Naive B cell (primary cell): ENCODE measurements around the gene DHPS. TPM values are rescaled to one million over a fixed set of nuclear protein-coding genes. Genes with fewer than 3 reads are reported as not detected.
"Not testable (repeated sequence)": the region's sequence is repeated elsewhere in the genome, so short reads cannot be mapped to it uniquely, and the experiment has no call there.

Experiments used
- ATAC-seq, 2 donors: fragments of 150-1000 bp; cut with Tn5 transposase; 2 replicates each; pipeline ENCODE4 v1.10.0; 2021; ENCODE audit warnings: low read depth in 2 of 2, mild to moderate bottlenecking in 2 of 2, moderate library complexity in 2 of 2
- DNase-seq: peaks from one replicate; pipeline ENCODE4 v3.0.0; 2022
- H3K27ac Mint-ChIP-seq, 6 donors: one replicate each; pipeline ENCODE4 v1.8.0; 2020 to 2022; ENCODE audit warnings: mild to moderate bottlenecking in 6 of 6, mixed read lengths in 6 of 6, moderate library complexity in 5 of 6, inconsistent platforms in 2 of 6
- H3K27me3 Mint-ChIP-seq, 3 donors: one replicate each; pipeline ENCODE4 v1.8.0; 2021 to 2022; ENCODE audit warnings: mixed read lengths in 3 of 3, mild to moderate bottlenecking in 1 of 3
- H3K36me3 Mint-ChIP-seq, 2 donors: one replicate each; pipeline ENCODE4 v1.8.0; 2020 to 2022; ENCODE audit warnings: mixed read lengths in 2 of 2, inconsistent platforms in 1 of 2, mild to moderate bottlenecking in 1 of 2
- H3K4me1 Mint-ChIP-seq, 3 donors: one replicate each; pipeline ENCODE4 v1.8.0; 2020 to 2022; ENCODE audit warnings: mixed read lengths in 3 of 3, inconsistent platforms in 1 of 3, mild to moderate bottlenecking in 1 of 3, moderate library complexity in 1 of 3
- H3K4me3 Mint-ChIP-seq, 8 donors: one replicate each; pipeline ENCODE4 v1.8.0; 2020 to 2022; ENCODE audit warnings: mild to moderate bottlenecking in 8 of 8, mixed read lengths in 8 of 8, moderate library complexity in 8 of 8, inconsistent platforms in 2 of 8
- H3K9me3 Mint-ChIP-seq, 7 donors: one replicate each; pipeline ENCODE4 v1.8.0; 2020 to 2022; ENCODE audit warnings: mixed read lengths in 7 of 7, mild to moderate bottlenecking in 5 of 7, inconsistent platforms in 2 of 7, moderate library complexity in 1 of 7
- polyA plus RNA-seq, 6 donors: library from polyadenylated mRNA; unstranded; fragments of 300-500 nt; fragmentation: Illumina TruSeq; gene quantifications; one replicate each; pipeline ENCODE4 v1.2.3, GENCODE V29; 2021; ENCODE audit warnings: low read depth in 6 of 6

The DHPS gene
- polyA plus RNA-seq, result 100 to 1,000 TPM in 2 of 6 donors, 10 to 100 TPM in 4; 83.5 to 132 (median 85.5) TPM

GRCh38 chr19:12681074-12681987, at the start of gene DHPS:
TSS of gene DHPS (minus strand) at chr19:12681880. CDS start at chr19:12681766, 114 bp downstream.
- H3K27me3 Mint-ChIP-seq, result no peaks in the 10 kb centered on the region
- peaks cover 0 to 7% of the 10 kb centered on the region in 2 donors for H3K36me3 Mint-ChIP-seq
- DNase-seq (peak; percentile 90), ATAC-seq (peak; percentile 79 to 80)
- H3K9me3 Mint-ChIP-seq, result no peaks in the 10 kb centered on the region
- H3K27ac Mint-ChIP-seq, result peak within 1 kb of the TSS; percentile 85 to 99 (median 97)
- peaks cover 29% of the 10 kb centered on the region in 3 donors for H3K4me1 Mint-ChIP-seq
- peak within 1 kb of the TSS; percentile 92 to 99 (median 95) for H3K4me3 Mint-ChIP-seq

- Mint-ChIP-seq H3K27ac (no peak overlapping the region), H3K4me1 (peaks cover 35 to 64% (median 56%) of the 10 kb centered on the region in 3 donors), H3K9me3 (no peaks in the 10 kb centered on the region), H3K36me3 (peaks cover 9 to 12% of the 10 kb centered on the region in 2 donors), H3K4me3 (peak overlapping the region in 5 of 8 donors; percentile 4 to 97 (median 35)), H3K27me3 (no peaks in the 10 kb centered on the region)
- DNase-seq, result no peak
- ATAC-seq, result no peak
These were observed 49.7 kb upstream of the DHPS start for GRCh38 chr19:12731337-12731736.

DNA sequence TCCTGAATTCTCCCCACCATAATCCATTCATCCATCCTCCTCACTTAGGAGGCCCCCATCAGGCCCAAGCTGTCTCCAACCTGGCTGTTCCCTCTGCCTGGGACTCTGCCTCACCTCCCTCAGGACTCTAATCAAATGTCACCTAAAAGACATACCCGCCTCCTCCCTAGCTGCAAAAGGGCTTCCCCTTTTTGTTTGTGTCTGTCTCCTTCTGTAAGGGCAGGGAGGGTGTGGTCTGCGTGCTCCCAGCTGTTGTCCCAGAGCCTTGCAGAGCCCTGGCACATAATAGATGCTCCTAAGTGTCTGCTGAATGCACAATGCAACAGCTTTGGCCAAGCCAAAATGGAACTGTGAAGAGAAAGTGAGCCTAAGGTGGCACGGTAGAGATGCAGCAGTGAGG, 48.4 kb upstream of the DHPS start:
- no peak for DNase-seq
- no peaks in the 10 kb centered on the region for H3K9me3 Mint-ChIP-seq
- peaks cover 9 to 12% of the 10 kb centered on the region in 2 donors for H3K36me3 Mint-ChIP-seq
- peak overlapping the region in 5 of 6 donors; percentile 1 to 94 (median 81) for H3K27ac Mint-ChIP-seq
- ATAC-seq, result peak in 1 of 2 donors; percentile 15
- peaks cover 36 to 66% (median 54%) of the 10 kb centered on the region in 3 donors for H3K4me1 Mint-ChIP-seq
- peak overlapping the region; percentile 54 to 82 (median 70) for H3K4me3 Mint-ChIP-seq
- no peaks in the 10 kb centered on the region for H3K27me3 Mint-ChIP-seq

DNA sequence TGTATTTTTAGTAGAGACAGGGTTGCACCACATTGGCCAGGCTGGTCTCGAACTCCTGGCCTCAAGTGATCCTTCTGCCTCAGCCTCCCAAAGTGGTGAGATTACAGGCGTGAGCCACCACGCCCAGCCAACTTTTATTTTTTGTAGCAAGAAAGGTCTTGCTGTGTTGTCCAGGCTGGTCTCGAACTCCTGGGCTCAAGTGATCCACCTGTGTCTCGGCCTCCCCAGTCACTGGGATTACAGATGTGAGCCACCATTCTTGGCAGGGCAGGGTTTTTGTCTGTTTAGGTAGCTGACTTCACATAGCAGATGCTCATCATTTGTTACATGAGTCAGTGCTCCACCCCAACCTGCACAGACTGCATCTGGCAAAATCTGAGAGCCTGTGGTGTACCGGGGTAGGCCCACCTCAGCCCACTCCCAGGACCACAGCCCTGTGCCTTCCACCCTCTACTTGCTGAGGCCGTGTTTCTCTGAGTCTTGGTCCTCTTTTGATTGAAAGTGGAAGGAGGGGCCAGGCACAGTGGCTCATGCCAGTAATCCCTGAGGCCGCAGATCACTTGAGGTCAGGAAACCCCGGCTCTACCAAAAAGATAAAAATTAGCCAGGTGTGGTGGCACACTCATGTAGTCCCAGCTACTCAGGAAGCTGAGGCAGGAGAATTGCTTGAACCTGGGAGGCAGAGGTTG, 46.2 kb upstream of the DHPS start:
- Mint-ChIP-seq H3K9me3 (no peaks in the 10 kb centered on the region), H3K4me1 (peaks cover 39 to 70% (median 60%) of the 10 kb centered on the region in 3 donors), H3K4me3 (no peak overlapping the region), H3K27me3 (no peaks in the 10 kb centered on the region), H3K27ac (peak overlapping the region in 2 of 6 donors; percentile 39 to 81), H3K36me3 (peaks cover 9 to 12% of the 10 kb centered on the region in 2 donors)
- DNase-seq, result no peak
- ATAC-seq, result no peak

- no peaks in the 10 kb centered on the region for H3K27me3 Mint-ChIP-seq
- peaks cover 38 to 66% (median 57%) of the 10 kb centered on the region in 3 donors for H3K4me1 Mint-ChIP-seq
- no peak overlapping the region for H3K27ac Mint-ChIP-seq
- ATAC-seq (no peak), DNase-seq (no peak)
- peaks cover 9 to 12% of the 10 kb centered on the region in 2 donors for H3K36me3 Mint-ChIP-seq
- H3K9me3 Mint-ChIP-seq, result no peaks in the 10 kb centered on the region
- peak overlapping the region in 2 of 8 donors; percentile 41 to 80 for H3K4me3 Mint-ChIP-seq
These were observed 45.3 kb upstream of the DHPS start for GRCh38 chr19:12726988-12727316.

DNA sequence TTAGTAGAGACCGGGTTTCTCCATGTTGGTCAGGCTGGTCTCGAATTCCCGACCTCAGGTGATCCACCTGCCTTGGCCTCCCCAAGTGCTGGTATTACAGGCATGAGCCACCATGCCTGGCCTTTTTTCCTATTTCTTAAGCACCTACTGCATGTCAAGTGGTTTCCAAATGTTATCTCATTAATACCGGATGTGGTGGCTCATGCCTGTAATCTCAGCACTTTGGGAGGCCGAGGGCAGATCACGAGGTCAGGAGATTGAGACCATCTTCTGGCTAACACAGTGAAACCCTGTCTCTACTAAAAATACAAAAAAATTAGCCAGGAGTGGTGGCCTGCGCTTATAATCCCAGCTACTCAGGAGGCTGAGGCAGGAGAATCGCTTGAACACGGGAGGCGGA, 43.9 kb upstream of the DHPS start:
- ATAC-seq, H3K27me3 Mint-ChIP-seq, H3K27ac Mint-ChIP-seq, DNase-seq, H3K9me3 Mint-ChIP-seq: not testable (repeated sequence)
- H3K36me3 Mint-ChIP-seq, result peaks cover 7 to 10% of the 10 kb centered on the region in 2 donors
- H3K4me1 Mint-ChIP-seq, result peaks cover 47 to 69% (median 63%) of the 10 kb centered on the region in 3 donors
- H3K4me3 Mint-ChIP-seq, result peak overlapping the region in 1 of 8 donors; percentile 55

DNA sequence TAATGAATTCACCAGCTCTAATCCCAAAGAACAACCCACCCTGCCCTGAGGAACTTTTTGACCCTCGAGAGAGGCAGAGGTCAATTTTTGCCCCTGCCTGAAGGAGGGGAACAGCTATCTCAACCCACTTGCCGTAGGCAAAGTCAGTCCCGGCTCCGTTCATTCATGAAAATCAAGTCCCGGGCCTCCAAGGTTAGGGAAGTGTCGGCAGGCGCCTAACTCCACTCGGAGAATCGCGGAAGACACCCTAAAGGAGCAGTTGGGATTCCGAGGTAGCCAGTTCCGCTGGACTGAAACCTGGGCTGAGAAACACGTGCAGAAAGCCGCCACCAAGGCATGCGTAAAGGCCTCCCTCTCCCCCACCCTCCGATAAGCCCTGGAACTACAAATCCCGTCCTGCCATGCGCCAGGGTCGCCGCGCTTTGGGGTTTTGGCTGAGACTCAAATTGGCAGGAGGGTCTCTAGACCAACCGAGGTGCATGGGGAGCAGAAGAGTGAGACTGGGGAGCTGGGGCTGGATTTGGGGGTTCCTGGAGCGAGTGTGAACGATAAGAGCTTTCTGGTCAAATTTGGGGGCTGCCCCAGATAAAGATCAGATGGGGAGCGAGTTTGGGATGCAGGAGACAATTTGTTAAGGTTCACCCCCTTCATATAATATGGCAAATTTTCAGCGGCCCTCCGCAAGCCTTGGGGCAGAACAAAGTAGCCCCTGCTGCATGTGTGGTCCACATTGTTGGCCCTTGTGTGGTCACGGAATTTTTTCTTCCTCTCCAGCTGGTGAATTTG, 42.2 kb upstream of the DHPS start, which contains the start of gene TNPO2:
TNPO2 (minus strand) TSS at position 292 of the 786 bp plus-strand sequence. CDS start 2,955 bp downstream, outside the sequence.
- H3K36me3 Mint-ChIP-seq, result no peaks in the 10 kb centered on the region
- no peaks in the 10 kb centered on the region for H3K27me3 Mint-ChIP-seq
- H3K9me3 Mint-ChIP-seq, result no peaks in the 10 kb centered on the region
- H3K27ac Mint-ChIP-seq, result peak within 1 kb of the TSS; percentile 91 to 99 (median 94)
- H3K4me3 Mint-ChIP-seq, result peak within 1 kb of the TSS; percentile 85 to 98 (median 96)
- DNase-seq (peak; percentile 56), ATAC-seq (peak; percentile 35 to 38)
- H3K4me1 Mint-ChIP-seq, result peaks cover 37 to 58% (median 55%) of the 10 kb centered on the region in 3 donors

- DNase-seq (no peak), ATAC-seq (no peak)
- no peaks in the 10 kb centered on the region for H3K27me3 Mint-ChIP-seq
- no peaks in the 10 kb centered on the region for H3K9me3 Mint-ChIP-seq
- peak overlapping the region; percentile 85 to 98 (median 96) for H3K4me3 Mint-ChIP-seq
- peaks cover 37 to 58% (median 50%) of the 10 kb centered on the region in 3 donors for H3K4me1 Mint-ChIP-seq
- peak overlapping the region in 5 of 6 donors; percentile 1 to 96 (median 91) for H3K27ac Mint-ChIP-seq
- no peaks in the 10 kb centered on the region for H3K36me3 Mint-ChIP-seq
These were observed 41.6 kb upstream of the DHPS start for GRCh38 chr19:12723381-12723640.

DNA sequence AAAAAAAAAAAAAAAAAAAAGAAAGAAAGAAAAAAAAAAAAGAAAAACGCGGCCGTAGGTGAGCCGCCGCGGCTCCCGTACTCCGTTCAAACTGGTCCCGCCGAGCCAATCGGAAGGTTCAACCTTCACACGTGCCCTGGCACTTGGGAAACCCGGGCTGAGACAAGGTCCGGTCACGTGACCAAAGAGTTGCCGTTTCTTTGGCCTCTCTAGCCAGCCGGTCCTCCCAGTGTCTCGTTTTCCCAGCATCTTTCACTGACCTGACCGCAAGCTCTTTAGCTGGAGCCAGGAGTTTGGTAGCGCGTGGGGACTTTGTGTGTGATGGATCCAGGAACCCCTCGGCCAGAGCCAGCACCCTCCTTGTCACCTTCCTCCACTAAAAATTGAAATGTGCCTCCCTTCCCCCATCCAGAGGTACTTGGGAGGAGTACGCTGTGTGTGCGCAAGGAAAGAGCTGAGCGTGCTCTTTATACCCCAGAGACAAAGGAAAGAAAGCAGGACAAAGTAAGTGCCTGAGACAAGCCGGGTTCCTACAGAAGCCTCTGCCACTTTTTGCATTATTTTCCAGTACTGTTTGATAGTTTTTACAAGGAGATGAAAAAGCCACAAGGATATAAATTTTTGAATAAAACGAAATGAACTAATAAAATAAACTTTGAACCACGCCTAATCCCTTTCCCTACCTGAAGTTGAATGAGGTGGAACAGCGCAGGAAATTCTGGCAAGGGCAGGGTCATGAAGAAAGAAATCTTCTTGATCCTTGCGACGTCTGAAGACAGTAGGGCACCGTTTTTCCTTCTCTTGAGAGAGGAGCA, 41.1 kb upstream of the DHPS start:
- ATAC-seq, result peak; percentile 91 to 92
- H3K4me3 Mint-ChIP-seq, result peak overlapping the region; percentile 85 to 98 (median 96)
- peaks cover 37 to 55% (median 44%) of the 10 kb centered on the region in 3 donors for H3K4me1 Mint-ChIP-seq
- peak overlapping the region; percentile 79 to 96 (median 93) for H3K27ac Mint-ChIP-seq
- no peaks in the 10 kb centered on the region for H3K36me3 Mint-ChIP-seq
- peak; percentile 90 for DNase-seq
- H3K9me3 Mint-ChIP-seq, result no peaks in the 10 kb centered on the region
- no peaks in the 10 kb centered on the region for H3K27me3 Mint-ChIP-seq

DNA sequence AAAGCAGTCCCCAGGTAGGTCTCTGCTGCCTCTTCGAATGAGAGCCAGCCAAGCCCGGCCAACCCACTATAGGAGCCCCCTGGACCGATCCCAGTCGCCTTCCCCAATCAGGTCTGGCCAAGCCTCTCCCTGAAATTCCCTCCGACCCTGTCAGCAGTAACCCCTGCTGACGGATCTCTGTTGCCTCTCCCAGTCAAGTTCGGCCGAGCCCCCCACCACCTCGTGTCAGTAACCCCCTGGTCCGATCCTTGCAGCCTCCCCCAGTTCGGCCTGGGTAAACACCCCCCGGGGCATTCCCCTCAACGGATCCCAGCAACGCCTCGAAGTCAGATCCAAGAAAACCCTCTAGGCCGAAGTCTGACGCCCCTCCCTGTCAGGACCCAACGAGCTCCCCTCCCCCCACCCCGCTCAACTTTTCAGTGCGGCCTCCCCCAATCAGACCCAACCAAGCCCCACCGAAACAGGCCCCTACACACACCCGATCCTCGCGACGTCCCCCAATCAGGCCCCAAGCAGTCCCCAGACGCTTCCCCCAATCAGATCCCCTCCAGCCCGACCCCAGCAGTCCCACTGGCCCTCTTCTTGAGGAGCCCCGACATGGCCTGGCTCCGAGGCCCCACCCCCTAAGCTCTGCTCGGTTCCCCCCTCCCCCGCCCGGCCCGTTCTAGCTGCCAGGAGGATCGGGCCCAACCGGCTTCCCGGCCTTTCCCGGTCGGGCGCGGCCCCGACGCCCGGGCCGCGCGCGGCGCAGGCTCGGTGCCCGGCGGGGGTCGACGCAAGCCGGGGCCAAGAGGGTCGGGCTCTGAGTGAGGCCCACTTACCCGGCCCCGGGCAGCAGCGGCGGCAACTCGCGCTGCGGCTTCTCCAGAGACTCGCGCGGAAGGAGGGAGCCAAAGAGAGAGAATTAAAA, 40.2 kb upstream of the DHPS start:
- no peaks in the 10 kb centered on the region for H3K27me3 Mint-ChIP-seq
- no peaks in the 10 kb centered on the region for H3K9me3 Mint-ChIP-seq
- no peaks in the 10 kb centered on the region for H3K36me3 Mint-ChIP-seq
- DNase-seq (peak; percentile 42), ATAC-seq (peak; percentile 50 to 58)
- peak overlapping the region; percentile 63 to 96 (median 91) for H3K27ac Mint-ChIP-seq
- peaks cover 37 to 54% (median 44%) of the 10 kb centered on the region in 3 donors for H3K4me1 Mint-ChIP-seq
- peak overlapping the region; percentile 85 to 98 (median 96) for H3K4me3 Mint-ChIP-seq

GRCh38 chr19:12720851-12721655, 39.4 kb upstream of the DHPS start:
- H3K27ac Mint-ChIP-seq, result peak overlapping the region; percentile 57 to 95 (median 84)
- H3K27me3 Mint-ChIP-seq, result no peaks in the 10 kb centered on the region
- H3K36me3 Mint-ChIP-seq, result no peaks in the 10 kb centered on the region
- H3K4me1 Mint-ChIP-seq, result peaks cover 32 to 54% (median 38%) of the 10 kb centered on the region in 3 donors
- peak overlapping the region; percentile 85 to 96 (median 92) for H3K4me3 Mint-ChIP-seq
- DNase-seq (no peak), ATAC-seq (no peak)
- no peaks in the 10 kb centered on the region for H3K9me3 Mint-ChIP-seq
